GM18951 (cell line): Measurements from ENCODE around the gene DSC2.

Source experiments
- POLR2A ChIP-seq: IDR thresholded peaks from 4 replicates; pipeline ENCODE4 v1.6.1; 2011; ENCODE audit warnings: mild to moderate bottlenecking; ENCODE audit not compliant: insufficient read length, insufficient read depth; ENCODE audit errors: extremely low read depth
- in situ Hi-C: fragments of 300-500 bp; cut with MboI; formaldehyde crosslinking; loops from one replicate; pipeline ENCODE4 v1.12.0; 2022; ENCODE audit warnings: low sequenced_read_pairs, mixed read lengths, inconsistent platforms; ENCODE audit not compliant: unreplicated experiment

DSC2 gene

DNA sequence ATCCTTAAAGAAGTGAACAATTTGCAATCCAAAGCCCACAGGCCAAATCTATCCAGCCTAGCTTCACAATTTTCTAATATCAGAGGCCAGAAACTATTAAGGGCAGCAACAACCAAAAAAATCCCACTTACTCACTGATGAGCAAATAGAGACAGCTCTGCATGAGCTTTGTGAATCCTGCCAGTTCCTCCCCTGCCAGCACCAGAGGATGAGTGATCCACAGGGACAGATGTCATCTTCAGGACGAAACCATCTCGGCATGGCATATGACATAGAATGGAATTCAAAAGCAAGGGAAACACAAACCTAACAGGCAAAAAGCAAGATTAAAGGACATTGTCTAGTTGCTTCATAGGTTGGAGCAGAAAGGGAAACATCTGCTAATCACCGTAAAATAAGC is 2.2 kb upstream of the DSC2 start:
- TF ChIP-seq POLR2A = no peak
- in situ Hi-C loops = no loop called here

- in situ Hi-C loops = no loop called here
Measured at GRCh38 chr18:31103423-31103822, 1.2 kb upstream of the DSC2 start.

DNA sequence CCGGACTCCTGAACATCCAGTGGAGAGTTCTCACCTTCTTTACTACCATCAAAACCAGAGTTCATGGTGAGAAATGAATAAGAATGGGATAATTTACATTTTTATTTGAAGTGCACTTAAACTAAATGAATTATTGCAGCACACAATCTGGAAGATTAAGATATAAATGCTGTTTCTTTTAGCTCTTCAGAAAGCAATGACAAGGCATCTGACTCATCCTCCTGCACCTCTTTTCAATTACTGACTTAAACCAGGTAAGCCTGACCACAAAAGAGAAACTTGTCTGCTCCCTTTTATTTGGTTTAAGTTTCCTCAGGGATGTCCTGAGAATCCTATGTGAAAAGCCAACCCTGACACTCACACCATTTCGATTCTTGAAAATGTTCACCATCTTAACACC is 720 bp upstream of the DSC2 start:
- in situ Hi-C loops = no loop called here
- no peak for TF ChIP-seq POLR2A

More at GRCh38 chr18:31103423-31103822, 1.2 kb upstream of the DSC2 start:
- TF ChIP-seq POLR2A = no peak

GRCh38 chr18:31101183-31102024 is 817 bp downstream of the DSC2 start:
- in situ Hi-C loops = no loop called here

DNA sequence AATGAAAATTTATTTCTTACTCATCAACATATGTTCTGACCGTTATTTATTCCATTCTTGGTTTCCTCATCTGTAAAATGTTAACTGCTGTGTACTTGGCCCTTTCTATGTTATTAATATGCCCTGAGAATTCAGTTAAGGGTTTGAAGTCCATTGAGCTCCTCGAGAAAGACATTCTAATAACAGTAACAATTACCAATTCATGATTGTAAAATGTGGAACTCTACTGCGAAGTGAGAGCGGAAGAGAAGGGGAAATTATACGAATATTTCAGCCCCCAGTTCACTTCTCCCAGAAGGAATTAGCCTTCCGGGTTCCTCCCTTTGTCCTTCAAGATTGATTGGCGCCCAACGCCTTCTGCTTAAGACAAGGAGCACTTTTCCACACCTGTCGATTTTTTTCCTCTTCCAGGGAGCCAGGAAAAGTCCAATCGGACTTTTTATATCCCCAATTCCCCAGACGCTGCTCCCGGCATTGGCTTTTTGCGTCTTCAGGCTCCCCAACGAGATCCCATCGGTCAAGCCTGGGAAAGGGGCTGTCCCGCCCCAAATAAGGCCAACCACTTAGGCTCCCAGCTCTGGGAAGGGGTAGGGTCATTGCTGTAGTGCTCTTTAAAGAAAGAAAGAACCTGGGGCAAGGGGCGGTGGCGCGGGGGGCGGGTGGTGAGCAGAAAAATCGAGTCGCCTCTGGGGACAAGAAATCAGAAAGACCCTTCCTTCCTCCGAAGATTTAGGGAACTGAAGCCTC is 1.6 kb downstream of the DSC2 start:
- in situ Hi-C loops = no loop called here
- TF ChIP-seq POLR2A = no peak

More at GRCh38 chr18:31101183-31102024, 817 bp downstream of the DSC2 start:
- no peak for TF ChIP-seq POLR2A

DNA sequence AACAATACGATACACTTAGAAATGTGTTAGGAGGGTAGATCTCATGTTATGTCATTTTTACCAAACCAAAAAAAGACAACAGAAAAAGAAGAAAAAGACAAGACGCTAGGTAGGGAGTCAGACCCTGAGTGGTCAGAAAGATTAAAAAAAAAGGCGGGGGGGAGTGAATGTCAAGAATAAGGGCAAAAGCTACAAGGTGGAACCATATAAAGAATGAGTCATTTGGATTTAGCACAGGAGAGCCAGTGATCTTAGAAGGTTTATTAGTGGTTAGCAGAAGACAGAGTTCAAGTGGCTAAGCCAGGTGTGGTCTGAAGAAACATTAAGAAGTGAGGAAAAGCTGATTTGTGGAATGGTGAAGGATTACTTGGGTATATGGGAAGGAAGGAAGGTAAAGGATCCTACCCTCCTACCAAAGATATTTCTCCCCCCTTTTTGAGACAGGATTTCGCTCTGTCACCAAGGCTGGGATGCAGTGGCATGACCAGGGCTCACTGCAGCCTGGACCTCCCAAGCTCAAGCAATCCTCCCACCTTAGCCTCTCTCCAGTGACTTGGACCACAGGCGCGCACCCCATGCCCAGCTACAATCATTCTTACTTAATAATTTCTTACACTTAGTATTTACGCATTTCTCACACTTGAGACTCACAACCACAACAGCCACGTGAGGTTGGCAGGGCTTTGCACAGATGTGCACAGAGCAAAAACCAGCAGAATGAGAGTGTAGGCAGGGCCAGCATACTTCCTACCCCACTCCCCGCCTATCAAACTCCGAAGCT is 2.6 kb downstream of the DSC2 start:
- in situ Hi-C loops = no loop called here

GRCh38 chr18:31098878-31099277 is 3.3 kb downstream of the DSC2 start:
- in situ Hi-C loops = no loop called here
- TF ChIP-seq POLR2A = no peak

More for the DNA sequence above, 2.6 kb downstream of the DSC2 start:
- no peak for TF ChIP-seq POLR2A

GRCh38 chr18:31097666-31098065 is 4.6 kb downstream of the DSC2 start:
- in situ Hi-C loops = no loop called here

DNA sequence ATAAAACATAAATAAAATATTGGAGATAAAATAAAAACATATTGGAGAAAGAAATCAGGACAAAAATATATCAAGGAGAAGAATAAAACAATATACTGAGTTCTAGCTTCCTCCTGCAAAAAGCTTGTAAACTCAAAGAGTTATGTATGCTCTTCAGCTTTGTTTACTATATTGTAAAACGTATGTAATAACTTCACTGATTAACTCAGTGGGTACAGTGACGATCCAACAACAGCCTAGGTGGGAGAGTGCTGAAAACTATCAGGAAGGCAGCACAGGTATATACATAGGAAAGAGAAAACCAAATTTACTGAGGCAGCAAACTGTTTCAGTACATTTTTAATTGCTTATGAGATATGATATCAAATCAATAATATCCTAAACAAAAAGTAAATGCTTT is 8.3 kb downstream of the DSC2 start:
- no peak for TF ChIP-seq POLR2A
- in situ Hi-C loops = no loop called here

More at GRCh38 chr18:31097666-31098065, 4.6 kb downstream of the DSC2 start:
- TF ChIP-seq POLR2A = no peak

GRCh38 chr18:31093294-31093693 is 8.9 kb downstream of the DSC2 start:
- in situ Hi-C loops = no loop called here
- no peak for TF ChIP-seq POLR2A

DNA sequence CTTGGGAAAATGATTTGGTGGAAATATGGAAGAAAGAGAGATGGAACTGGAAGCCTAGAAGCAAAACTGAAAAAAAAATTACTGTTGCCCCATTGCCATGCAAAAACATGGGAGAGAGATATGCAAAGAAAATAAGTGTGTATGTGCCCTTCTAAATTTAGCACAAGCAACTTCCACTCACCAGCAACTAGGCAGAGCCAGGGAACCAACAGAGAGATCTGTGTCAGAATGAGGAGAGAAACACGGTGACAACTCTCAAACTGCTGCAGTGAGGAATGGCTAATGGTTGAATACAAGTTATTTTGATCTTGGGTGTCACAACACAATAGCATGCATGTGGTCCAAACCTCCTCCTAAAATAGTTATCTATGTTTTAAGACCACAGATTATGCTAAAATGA is 10.9 kb downstream of the DSC2 start:
- TF ChIP-seq POLR2A = no peak
- in situ Hi-C loops = no loop called here

DNA sequence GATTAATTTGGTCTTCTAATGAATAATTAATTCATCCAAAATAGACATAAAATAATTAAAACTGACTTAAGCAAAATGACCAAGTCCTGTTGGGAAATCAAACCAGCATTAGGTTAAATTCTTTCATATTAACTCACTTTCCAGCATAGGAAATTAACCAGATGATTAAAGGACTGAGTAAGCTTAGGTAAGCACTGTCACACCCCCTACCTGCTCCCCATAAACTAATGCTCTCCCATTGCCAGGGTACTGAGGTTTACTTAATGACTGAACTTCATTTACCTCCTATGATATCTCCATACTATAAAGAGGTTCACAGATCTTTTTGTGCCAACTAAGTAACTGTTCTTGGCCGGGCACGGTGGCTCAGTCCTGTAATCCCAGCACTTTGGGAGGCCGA is 13.7 kb downstream of the DSC2 start:
- TF ChIP-seq POLR2A = no peak
- in situ Hi-C loops = no loop called here

- no peak for TF ChIP-seq POLR2A
- in situ Hi-C loops = no loop called here
Measured at GRCh38 chr18:31079973-31080372, 22.2 kb downstream of the DSC2 start.
